ENCODE data around the gene ZFP36L2.

Gene ZFP36L2

DNA sequence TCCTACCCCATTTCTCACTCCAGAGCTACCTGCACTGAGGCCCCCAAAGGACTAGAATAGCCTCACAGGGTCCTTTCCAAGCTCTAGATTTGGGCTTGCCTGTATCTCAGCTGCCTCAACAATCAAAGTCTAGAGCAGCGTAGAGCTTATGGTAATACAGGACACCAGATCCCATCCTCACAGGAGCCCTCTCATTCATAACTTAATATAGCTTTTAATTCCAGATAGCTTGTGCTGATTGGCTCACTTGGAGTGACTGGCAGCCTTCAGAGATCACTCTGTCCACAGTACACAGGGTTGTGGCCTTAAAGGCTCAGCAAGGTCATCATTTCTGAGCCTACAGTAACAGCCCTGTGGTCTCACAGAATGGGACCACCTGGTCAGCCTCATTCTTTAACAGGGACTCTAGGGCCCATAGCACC, 51.4 kb downstream of the ZFP36L2 start:
- H3K4me1 ChIP-seq (ENCODE audit: control insufficient read depth, insufficient read depth, low read length) = peaks cover 14% of the 10 kb centered on the region
- no peak overlapping the region for H3K4me3 ChIP-seq (ENCODE audit: low read depth, low read length)
- no peaks in the 10 kb centered on the region for H3K36me3 ChIP-seq (ENCODE audit: control insufficient read depth, insufficient read depth, low read length)
- no peaks in the 10 kb centered on the region for H3K9me3 ChIP-seq (ENCODE audit: control insufficient read depth, insufficient read depth, low read length)
- H3K9ac ChIP-seq (ENCODE audit: low read depth, low read length) = no peak overlapping the region
- H3K27me3 ChIP-seq (ENCODE audit: control insufficient read depth, insufficient read depth, low read length) = no peaks in the 10 kb centered on the region

GRCh38 chr2:43174368-43174916, 52.0 kb downstream of the ZFP36L2 start:
- peaks cover 11% of the 10 kb centered on the region for H3K4me1 ChIP-seq (ENCODE audit: control insufficient read depth, insufficient read depth, low read length)
- H3K27me3 ChIP-seq (ENCODE audit: control insufficient read depth, insufficient read depth, low read length) = no peaks in the 10 kb centered on the region
- no peaks in the 10 kb centered on the region for H3K9me3 ChIP-seq (ENCODE audit: control insufficient read depth, insufficient read depth, low read length)
- no peak overlapping the region for H3K9ac ChIP-seq (ENCODE audit: low read depth, low read length)
- no peaks in the 10 kb centered on the region for H3K36me3 ChIP-seq (ENCODE audit: control insufficient read depth, insufficient read depth, low read length)
- H3K4me3 ChIP-seq (ENCODE audit: low read depth, low read length) = no peak overlapping the region
